SW 1271 (cell line): ENCODE measurements around the gene CD99L2.
A peak's percentile ranks its signal among the peaks of the same experiment; 100 is the strongest.
"Not testable (repeated sequence)": the region's sequence is repeated elsewhere in the genome, so short reads cannot be mapped to it uniquely, and the experiment has no call there.

Experiments
- DNase-seq, 2 experiments: peaks; one replicate each; lab custom pipeline; 2025; lab: John Stamatoyannopoulos, UW

Gene CD99L2

DNA sequence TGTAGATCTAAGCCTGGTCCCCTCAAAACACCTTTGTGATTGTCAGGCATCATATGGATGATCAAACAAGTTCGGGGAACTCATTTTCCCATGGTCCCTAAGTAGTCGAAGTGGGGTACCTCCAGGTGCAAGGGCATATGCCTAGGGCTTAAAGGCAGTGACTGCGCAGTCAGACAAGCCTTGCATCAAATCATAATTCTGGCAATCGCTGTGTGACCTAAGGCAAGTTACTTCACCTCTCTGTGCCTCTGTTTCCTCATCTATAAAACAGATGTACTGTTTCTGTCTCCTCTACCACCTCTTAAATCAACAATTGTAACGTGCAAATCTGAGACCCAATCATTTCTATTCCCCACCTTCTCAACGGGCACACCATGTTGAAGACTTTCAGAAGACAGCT lies 1.8 kb downstream of the CD99L2 start:
- DNase-seq: no peak

DNA sequence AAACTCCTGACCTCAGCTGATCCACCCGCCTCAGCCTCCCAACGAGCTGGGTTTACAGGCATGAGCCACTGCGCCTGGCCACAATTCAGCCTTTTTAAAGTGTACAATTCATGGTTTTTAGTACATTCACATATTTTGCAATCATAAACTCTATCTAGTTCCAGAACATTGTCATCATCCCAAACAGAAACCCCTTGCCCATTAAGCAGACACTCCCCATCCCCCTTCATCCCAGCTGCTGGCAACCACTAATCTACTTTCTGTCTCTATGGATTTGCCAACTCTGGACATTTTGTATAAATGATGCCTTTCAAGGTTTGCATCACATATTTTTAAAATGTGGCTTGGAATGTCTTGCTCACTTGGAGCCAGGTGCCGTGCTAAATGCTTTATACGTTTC lies 4.5 kb downstream of the CD99L2 start:
- DNase-seq: no peak

DNA sequence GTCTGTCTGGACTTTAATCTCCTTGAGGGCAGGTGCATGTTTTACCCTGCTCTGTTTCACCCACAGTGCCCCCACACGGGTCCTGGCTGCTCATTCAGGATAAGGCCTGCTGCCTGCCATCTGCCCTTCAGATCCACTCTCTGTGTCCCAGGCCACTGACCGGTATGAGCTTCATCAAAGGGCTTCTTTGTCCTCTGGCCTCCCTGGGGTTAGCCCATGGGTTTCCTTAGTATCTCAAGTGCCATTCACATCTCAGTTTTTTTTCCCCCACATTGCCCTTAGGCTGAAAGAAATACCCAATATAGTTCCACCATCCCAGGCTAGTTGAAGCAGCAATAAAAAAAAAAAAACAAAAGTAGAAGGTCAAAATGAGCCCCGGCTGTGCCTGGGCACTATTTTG lies 9.3 kb downstream of the CD99L2 start:
- no peak for DNase-seq

DNA sequence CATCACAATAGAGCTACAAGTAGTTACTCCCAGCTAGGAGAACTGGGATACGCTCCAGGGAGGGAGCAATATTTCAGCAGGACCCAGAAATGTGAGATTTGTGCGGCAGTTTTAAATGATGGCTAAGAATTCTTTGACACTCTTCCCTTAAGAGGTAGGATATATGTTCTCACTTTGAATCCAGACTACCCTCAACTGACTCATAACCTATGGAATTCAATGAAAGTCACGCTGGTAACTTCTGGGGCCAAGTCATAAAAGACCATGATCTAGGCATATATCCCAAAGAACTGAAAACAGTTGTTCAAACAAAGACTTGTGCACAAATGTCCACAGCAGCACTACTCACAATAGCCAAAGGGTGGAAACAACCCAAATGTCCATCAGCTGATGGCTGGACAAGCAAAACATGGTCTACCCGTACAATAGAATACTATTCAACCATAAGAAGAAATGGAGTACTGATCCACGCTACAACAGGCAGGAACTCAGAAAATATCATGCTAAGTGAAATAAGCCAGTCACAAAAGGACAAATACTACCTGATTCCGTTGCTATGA lies 10.5 kb downstream of the CD99L2 start:
- DNase-seq: no peak

DNA sequence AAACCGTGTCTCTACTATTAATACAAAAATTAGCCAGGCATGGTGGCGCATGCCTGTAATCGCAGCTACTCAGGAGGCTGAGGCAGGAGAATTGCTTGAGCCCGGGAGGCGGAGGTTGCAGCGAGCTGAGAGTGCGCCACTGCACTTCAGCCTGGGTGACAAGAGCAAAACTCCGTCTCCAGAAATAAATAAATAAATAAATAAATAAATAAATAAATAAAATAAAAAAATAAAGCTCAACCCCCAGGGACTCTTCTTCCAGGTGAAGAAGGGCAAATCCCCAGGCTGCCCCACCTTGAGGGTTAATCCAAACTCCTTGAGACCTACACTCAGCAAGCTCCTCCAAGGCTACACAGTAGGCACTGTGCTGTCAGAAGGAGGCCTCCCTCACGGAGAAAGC lies 11.2 kb downstream of the CD99L2 start:
- DNase-seq: not testable (repeated sequence)

DNA sequence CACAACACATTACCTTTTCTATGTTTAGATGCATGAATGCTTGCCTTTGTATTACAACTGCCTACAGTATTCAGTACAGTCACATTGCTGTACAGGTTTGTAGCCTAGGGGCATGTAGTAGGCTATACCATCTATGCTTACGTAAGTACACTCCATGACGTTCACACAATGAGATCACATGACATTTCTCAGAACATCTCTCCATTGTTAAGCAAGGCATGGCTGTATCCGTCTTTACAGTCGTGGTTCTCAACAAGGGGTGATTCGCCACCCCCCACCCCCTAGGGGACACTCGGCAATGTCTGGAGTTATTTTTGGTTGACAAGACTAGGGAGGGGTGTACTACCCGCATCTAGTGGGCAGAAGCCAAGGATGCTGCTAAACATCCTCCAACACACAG lies 12.1 kb downstream of the CD99L2 start:
- DNase-seq: no peak

DNA sequence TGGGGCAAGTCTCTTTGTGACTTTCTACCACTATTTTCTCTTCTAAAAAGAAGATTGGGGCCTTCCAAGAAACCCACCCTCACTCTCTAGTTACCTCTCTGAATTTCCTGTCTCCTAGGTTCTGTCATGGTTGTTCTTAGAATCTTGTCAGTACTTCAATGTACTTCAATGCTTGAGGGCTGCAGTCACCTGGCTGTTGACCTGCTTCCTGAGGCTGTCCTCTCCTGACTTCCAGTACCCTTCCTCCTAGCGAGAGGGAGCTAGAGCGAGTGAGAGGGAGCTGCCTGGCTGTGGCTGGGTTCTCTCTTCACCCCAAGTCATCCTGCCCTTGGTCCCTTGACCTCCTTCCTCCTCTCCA lies 17.7 kb downstream of the CD99L2 start:
- DNase-seq: no peak

DNA sequence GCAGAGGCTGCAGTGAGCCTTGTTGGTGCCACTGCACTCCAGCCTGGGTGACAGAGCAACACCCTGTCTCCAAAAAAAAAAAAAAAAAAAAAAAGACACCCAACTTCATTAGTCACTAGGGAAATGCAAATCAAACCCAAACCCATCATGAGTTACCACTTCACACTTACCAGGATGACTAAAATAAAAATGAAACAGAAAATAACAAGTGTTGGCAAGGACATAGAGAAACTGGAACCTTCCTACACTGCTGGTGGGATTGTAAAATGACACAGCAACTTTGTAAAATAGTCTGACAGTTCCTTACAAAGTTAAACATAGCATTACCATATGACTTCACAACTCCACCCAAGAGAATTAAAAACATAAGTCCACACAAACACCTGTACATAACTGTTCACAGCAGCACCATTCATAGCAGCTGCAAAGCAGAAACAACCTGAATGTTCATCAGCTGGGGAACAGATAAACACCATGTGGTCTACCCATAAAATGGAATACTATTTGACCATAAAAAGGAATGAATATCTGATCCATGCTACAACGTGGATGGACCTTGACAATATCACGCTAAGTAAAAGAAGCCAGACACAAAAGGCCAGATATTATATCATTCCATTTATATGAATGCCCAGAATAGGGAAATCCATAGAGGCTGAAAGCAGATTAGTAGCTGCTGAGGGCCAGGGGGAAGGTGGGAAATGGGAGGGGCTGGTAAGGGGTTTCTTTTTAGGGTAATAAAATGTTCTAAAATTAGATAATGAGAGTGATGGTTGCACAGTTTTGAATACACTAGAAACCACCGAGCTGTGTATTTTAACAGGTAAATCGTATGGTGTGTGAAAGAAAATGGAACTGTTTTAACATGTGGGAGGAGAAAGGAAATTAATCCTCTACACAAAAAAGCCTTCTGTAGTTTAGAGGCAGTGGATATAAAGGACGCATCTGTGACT lies 18.3 kb downstream of the CD99L2 start:
- no peak for DNase-seq

DNA sequence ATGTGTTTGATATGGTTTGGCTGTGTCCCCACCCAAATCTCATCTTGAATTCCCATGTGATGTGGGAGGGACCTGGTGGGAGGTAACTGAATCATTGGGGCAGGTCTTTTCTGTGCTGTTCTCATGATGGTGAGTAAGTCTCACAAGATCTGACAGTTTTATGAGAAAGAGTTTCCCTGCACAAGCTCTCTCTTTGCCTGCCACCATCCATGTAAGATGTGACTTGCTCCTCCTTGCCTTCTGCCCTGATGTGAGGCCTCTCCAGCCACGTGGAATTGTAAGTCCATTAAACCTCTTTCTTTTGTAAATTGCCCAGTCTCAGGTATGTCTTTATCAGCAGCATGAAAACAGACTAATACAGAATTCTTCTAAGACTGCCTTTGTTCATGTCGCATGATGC lies 22.8 kb downstream of the CD99L2 start:
- DNase-seq: not testable (repeated sequence)

DNA sequence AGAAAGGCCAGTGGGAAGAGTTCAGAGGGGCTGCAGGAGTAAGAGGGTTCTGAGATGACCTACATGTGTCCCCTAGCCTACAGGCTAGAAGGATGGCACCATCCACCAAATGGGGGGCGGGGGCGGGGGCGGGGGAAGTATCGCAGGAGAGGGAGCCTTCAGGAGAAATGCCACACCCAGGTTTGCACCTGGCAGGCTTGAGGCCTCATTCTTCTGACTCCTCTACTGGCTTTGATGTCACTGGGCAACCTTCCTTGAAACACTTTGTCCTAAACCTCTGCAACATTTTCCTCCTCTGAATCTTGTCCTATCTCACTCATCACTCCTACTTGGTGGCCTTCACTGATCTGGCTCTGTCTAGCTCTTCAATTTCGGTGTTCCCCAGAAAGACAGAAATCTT lies 24.0 kb downstream of the CD99L2 start:
- DNase-seq: no peak

DNA sequence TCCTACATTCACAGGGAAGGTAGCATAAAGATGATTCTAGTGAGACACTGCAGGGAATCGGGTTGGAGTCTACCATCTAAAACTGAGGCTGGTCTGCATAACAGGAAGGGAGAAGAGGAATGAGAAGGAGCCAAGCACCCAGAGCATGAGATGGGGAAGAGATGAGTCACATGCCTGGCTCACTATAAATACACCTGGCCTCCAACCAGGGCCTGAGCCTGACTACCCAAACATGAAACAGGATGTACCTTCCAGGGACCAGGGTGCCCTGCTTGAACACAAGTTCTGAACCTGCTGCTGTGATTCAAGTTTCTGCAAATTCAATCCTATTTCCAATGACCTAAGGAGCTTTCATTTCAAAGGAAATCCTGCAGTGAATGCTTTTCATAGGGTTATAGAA lies 24.9 kb downstream of the CD99L2 start:
- peak in 1 of 2 experiments; percentile 6 for DNase-seq

DNA sequence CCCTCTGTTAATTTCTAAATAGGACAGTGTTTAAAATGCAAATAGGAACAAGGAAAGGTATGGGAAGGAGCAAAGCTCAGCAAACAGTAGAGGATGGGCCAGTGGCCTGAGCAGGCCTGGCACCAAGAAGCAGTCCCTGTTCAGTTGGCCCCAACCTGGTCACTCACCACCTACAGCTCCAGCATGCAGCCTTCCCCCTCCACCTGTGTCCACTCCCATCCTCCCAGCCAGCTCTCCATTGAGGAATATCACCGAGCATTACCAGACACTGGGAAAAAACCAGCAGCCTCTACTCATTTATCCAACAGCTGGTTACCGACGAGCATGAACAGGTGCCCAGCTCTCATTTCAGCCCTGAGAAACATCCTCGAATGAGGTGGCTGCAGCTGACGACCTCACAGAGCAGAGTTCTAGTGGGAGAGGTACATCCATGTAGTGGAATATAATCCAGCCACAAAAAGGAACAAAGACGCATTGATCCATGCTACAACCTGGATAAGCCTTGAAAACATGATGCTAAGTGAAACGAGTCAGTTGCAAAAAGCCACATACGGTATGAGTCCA lies 25.6 kb downstream of the CD99L2 start:
- no peak for DNase-seq

DNA sequence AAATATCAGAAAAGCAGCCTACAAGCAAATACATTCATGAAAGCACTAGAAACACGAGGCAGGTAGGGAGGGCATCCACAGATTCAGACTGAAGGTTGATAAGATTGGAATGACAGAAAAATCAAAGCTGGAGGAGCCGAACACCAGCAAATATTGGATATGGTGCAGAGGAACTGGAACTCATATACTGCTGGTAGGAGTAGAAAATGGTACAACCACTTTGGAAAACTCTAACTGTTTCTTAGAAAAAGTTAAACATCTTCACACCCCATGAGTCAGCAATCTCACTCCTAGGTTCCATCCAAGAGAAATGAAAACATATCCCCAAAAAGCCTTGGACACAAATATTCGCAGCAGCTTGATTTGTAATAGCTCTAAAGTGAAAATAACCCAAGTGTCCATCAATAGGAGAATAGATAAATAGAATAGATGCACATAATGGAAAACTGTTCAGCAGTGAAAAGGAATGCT lies 27.1 kb downstream of the CD99L2 start:
- no peak for DNase-seq

DNA sequence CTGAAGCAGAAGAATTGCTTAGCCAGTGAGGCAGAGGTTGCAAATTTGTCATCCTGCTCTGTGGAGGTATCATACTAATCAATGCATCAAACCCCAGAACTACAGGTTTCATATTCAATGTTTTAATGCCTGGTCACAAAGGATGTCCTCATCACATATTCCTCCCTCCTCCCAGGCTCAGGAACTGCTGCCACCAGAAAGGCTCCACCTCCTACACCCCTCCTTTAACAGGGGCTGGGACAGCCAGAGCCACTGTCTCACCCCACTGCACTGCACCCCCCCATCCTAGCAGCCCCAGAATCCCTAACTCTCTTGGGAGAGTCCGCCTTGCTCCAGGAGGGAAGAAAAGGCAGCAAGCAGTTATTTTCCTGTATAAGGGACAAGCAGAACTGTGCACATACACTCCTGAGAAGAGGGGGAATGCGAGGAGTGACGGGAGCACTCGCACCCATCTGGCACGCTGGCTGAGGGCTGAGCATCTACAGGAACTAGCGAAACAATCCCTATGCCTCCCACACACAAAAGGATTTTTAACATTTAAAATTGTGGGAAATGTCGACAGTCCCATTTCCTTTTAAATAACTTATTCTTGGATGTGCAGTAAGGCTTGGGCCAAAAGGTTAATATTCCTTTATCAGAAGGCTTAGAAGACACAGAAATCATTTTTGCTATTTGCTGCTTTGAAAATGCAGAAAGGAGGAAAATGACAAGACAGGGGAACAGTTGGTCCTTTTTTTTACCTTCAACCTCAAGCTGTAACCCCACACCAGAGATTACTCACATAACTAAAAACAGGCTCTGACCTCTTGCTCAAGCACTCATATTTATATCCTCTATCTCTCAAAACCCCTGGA lies 27.8 kb downstream of the CD99L2 start:
- no peak for DNase-seq

DNA sequence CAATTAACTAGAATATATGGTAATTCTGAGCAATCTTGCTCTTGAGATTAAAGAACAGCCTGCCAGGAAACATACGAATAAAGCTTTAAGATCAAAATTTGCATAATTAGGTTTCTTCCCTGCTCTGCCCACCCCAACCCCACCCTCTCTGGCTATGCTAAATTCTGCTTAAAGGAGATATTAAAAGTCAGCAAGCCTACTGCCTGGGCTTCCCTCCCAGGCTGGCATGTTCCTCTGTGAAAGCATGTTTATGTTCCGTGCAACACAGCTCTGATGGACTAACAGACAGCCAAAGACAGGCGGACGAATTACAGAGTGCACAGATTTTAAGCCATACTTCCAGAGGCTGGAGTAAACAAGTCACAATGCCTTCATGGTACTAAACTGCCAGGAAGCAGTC lies 28.4 kb downstream of the CD99L2 start:
- no peak for DNase-seq

DNA sequence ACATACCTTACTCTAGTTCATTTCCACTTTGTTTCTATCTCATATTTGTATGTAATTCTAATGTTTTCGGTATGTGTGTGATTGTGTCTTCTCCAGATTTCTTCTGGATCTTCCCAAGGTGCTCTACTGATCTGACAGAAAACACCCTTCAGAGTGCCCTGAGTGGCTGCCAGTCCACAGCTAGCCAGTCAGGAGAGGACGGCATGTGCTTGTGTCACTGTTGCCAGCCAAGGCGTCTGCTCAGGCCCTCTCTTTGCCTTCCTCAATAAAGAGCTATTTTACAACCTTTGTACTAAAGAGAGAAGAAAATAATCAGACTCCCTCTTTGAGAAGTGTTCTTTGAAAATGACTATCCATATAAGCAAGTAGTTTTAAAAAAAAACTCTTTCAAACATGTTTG lies 29.0 kb downstream of the CD99L2 start:
- no peak for DNase-seq

DNA sequence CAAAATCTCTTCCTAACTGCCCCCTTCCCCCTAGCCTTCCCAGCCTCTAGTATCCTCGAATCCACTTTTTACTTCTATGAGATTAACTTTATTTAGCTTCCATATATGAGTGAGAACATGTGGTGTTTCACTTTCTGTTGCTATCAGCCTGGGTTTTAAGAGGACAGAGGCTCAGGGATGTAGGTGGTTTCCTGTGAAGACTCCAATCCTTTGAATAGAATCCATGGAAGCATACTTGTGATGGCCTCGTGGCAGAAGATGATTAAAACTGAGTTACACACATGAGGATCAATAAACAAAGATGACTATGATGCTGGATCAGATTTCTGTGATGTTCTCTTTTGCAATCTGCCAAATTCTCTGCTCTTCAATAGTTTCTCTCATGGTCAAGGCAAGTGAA lies 29.8 kb downstream of the CD99L2 start:
- no peak for DNase-seq

DNA sequence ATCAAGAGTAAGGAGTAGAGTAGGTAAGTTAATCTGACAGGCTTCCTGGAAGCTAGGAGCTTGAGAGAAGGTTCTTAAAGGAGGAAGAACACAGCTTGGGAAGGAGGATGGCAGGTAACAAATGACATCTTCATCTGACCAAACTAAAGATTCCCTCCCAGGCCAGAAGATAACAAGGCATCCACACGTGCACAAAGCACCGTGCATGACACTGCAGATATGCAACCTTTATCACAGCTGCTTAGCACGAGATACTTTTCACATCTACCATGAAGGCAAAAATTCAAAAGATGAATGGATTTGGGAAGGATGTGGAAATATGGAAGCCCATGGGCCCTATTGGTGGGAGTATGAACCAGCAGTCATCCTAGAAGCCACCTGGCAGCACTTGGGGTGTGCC lies 34.3 kb downstream of the CD99L2 start:
- no peak for DNase-seq

DNA sequence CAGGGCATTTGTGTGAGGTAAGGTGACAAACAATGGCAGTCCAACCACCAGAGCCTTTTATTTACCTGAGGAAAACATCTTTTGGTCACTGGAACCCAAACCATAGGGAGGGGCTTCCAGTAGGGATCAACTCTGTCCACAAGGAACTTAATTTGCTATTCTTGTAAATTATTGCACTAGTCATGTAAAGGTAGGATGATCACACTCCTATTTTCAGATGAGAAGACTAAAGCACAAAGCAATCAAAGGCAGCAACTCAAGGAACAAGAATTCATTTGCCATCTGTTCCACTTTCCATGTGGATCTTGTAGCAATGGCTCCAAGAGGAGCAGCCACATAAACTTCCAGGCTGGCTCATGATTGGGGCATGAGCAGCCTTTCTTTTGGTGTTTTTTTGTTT lies 35.3 kb downstream of the CD99L2 start:
- DNase-seq: no peak

DNA sequence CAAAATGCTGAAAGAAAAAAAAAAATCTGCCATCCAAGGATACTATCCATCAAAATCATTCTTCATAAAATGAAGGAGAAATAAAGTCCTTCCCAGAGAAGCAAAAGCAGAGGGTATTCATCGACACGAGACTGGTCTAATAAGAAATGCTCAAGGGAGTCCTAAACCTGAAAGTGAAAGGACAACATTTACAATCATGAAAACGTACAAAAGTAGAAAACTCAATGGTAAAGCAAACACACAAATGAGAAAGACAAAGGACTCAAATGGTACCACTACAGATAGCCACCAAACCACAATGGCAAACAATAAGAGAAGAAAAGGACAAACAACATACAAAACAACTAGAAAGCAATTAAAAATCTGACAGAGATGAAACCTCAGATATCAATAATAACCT lies 41.0 kb downstream of the CD99L2 start:
- DNase-seq: no peak

DNA sequence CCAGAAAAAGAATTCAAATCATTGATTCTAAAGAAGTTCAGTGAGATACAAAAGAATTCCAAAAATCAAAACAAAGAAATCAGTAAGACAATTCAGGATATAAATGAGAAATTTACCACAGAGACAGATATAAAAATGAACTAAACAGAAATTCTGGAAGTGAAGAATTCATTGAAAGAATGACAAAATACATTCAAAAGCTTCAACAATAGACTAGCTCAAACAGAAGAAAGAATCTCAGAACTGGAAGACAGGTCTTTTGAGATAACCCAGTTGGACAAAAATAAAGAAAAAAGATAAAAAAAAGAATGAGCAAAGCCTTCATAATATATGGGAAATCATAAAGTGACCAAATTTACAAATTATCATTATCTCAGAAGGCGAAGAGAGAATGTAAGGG lies 41.7 kb downstream of the CD99L2 start:
- DNase-seq: no peak

DNA sequence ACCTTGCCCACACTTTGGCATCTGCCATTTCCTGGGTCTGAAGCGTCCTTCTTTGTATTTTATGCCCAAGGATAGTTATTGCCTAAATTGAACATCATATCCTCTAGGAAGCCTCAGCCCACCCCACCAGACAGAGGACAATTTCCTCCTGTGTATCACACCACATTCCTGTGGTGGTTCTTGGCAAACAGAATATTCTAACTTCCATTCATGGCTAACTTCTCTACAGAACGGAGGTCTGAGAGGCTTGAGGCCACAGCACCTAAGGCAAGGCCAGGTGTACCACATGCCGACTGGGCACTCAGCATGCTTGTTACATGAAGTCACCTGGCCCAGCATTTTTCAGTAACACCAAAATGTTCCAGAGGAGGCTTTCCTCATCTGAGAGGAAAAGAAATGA lies 42.4 kb downstream of the CD99L2 start:
- DNase-seq: no peak
